GM21737 (cell line): Measurements from ENCODE around the gene KRTAP10-4.
"Not testable (repeated sequence)": the region's sequence is repeated elsewhere in the genome, so short reads cannot be mapped to it uniquely, and the experiment has no call there.

ENCODE experiments used
- ATAC-seq: cut with Tn5 transposase; IDR thresholded peaks from one replicate; pipeline ENCODE4 v1.9.1; 2021; ENCODE audit warnings: mild to moderate bottlenecking, moderate library complexity; ENCODE audit not compliant: unreplicated experiment

Gene KRTAP10-4

GRCh38 chr21:44573630-44574456, at the start of gene KRTAP10-4:
Gene KRTAP10-4 (plus strand): TSS chr21:44573729. CDS start chr21:44573759, 30 bp downstream.
- ATAC-seq, result not testable (repeated sequence)

- ATAC-seq, result no peak
These were observed 48.8 kb upstream of the KRTAP10-4 start for GRCh38 chr21:44524414-44525371.

- no peak for ATAC-seq
These were observed 48.0 kb upstream of the KRTAP10-4 start for GRCh38 chr21:44525391-44526095.

GRCh38 chr21:44526096-44526997, 47.2 kb upstream of the KRTAP10-4 start:
- ATAC-seq, result no peak

GRCh38 chr21:44527156-44527982, 46.2 kb upstream of the KRTAP10-4 start:
- ATAC-seq, result no peak

- ATAC-seq, result no peak
These were observed 45.4 kb upstream of the KRTAP10-4 start for GRCh38 chr21:44527983-44528633.

- no peak for ATAC-seq
These were observed 44.9 kb upstream of the KRTAP10-4 start for GRCh38 chr21:44528634-44528995.

- ATAC-seq, result no peak
These were observed 44.5 kb upstream of the KRTAP10-4 start for GRCh38 chr21:44529011-44529421.

- no peak for ATAC-seq
These were observed 43.9 kb upstream of the KRTAP10-4 start for GRCh38 chr21:44529503-44530125.

GRCh38 chr21:44530221-44530902, 43.2 kb upstream of the KRTAP10-4 start:
- ATAC-seq, result no peak

GRCh38 chr21:44530903-44531605, 42.5 kb upstream of the KRTAP10-4 start:
- ATAC-seq, result no peak

GRCh38 chr21:44531606-44532564, 41.6 kb upstream of the KRTAP10-4 start:
- ATAC-seq, result no peak

GRCh38 chr21:44532712-44533111, 40.8 kb upstream of the KRTAP10-4 start:
- no peak for ATAC-seq

- no peak for ATAC-seq
These were observed 40.2 kb upstream of the KRTAP10-4 start for GRCh38 chr21:44533121-44533890.
